BE2C (cell line): ENCODE measurements around the gene GNB2.
"Not testable (repeated sequence)": the region's sequence is repeated elsewhere in the genome, so short reads cannot be mapped to it uniquely, and the experiment has no call there.

Experiments
- DNase-seq: peaks from one replicate; pipeline ENCODE4 v3.0.0-alpha.2; 2020
- H3K27me3 ChIP-seq: fragments of 250-450 bp; sonication (Bioruptor Pico); 2 replicates; pipeline ENCODE4 v1.5.1; 2020; ENCODE audit warnings: mild to moderate bottlenecking
- H3K36me3 ChIP-seq: fragments of 250-450 bp; sonication (Bioruptor Pico); 2 replicates; pipeline ENCODE4 v1.5.1; 2020; ENCODE audit warnings: mild to moderate bottlenecking
- H3K4me1 ChIP-seq: fragments of 250-450 bp; sonication (Bioruptor Pico); 2 replicates; pipeline ENCODE4 v1.5.1; 2020
- H3K4me3 ChIP-seq: 2 replicates; pipeline ENCODE4 v1.5.1; 2011; ENCODE audit warnings: low read depth, low read length
- H3K9me3 ChIP-seq: fragments of 250-450 bp; sonication (Bioruptor Pico); 2 replicates; pipeline ENCODE4 v1.5.1; 2020
- CTCF ChIP-seq: IDR thresholded peaks from 2 replicates; pipeline ENCODE4 v1.5.1; 2012; ENCODE audit warnings: mild to moderate bottlenecking, low read depth, low read length

The GNB2 gene

GRCh38 chr7:100710452-100710851 lies 36.9 kb downstream of the GNB2 start:
- Histone ChIP-seq H3K27me3 (no peaks in the 10 kb centered on the region), H3K4me3 (no peak overlapping the region), H3K9me3 (no peaks in the 10 kb centered on the region), H3K4me1 (no peaks in the 10 kb centered on the region; the same call in 1 of the 2 replicates), H3K36me3 (peaks cover 13% of the 10 kb centered on the region)
- DNase-seq = no peak
- no peak for TF ChIP-seq CTCF

GRCh38 chr7:100711369-100711768 lies 37.8 kb downstream of the GNB2 start:
- TF ChIP-seq CTCF = no peak
- no peaks in the 10 kb centered on the region for H3K9me3 ChIP-seq
- H3K4me3 ChIP-seq = no peak overlapping the region
- H3K4me1 ChIP-seq = no peaks in the 10 kb centered on the region; the same call in 1 of the 2 replicates
- H3K27me3 ChIP-seq = no peaks in the 10 kb centered on the region
- peaks cover 13% of the 10 kb centered on the region for H3K36me3 ChIP-seq
- DNase-seq = no peak

- H3K27me3 ChIP-seq = peaks cover 9% of the 10 kb centered on the region
- no peaks in the 10 kb centered on the region for H3K4me1 ChIP-seq
- H3K4me3 ChIP-seq = no peak overlapping the region
- TF ChIP-seq CTCF = no peak
- H3K36me3 ChIP-seq = no peaks in the 10 kb centered on the region
- H3K9me3 ChIP-seq = no peaks in the 10 kb centered on the region
- no peak for DNase-seq
Observed at GRCh38 chr7:100714725-100715124, 41.2 kb downstream of the GNB2 start.

GRCh38 chr7:100717073-100717472 lies 43.5 kb downstream of the GNB2 start:
- H3K4me1 ChIP-seq, H3K4me3 ChIP-seq, DNase-seq, H3K36me3 ChIP-seq, H3K9me3 ChIP-seq: not testable (repeated sequence)
- peaks cover 30% of the 10 kb centered on the region for H3K27me3 ChIP-seq

GRCh38 chr7:100719523-100720278 lies 46.2 kb downstream of the GNB2 start:
- no peak for DNase-seq
- Histone ChIP-seq H3K27me3 (peaks cover 54% of the 10 kb centered on the region), H3K36me3 (no peaks in the 10 kb centered on the region), H3K9me3 (no peaks in the 10 kb centered on the region), H3K4me3 (no peak overlapping the region), H3K4me1 (no peaks in the 10 kb centered on the region)
- 0 out of 2 replicates have a peak, but pooled peaks have one; percentile 7 for TF ChIP-seq CTCF

- no peaks in the 10 kb centered on the region for H3K9me3 ChIP-seq
- no peaks in the 10 kb centered on the region for H3K36me3 ChIP-seq
- TF ChIP-seq CTCF = no peak
- H3K4me3 ChIP-seq = no peak within 1 kb of the TSS
- no peaks in the 10 kb centered on the region for H3K4me1 ChIP-seq
- H3K27me3 ChIP-seq = peaks cover 57% of the 10 kb centered on the region
- DNase-seq = no peak
Observed at GRCh38 chr7:100720279-100720670, 46.7 kb downstream of the GNB2 start, which contains the start of gene EPO. TSS of gene EPO (plus strand) at chr7:100720468. CDS start at chr7:100720981, 513 bp downstream.
